ENCODE data around the gene ZNF48.
A peak's percentile ranks its signal among the peaks of the same experiment; 100 is the strongest.

The ZNF48 gene

GRCh38 chr16:30377812-30378235 is 17.4 kb upstream of the ZNF48 start:
- peak; percentile 80 to 86 (median 80) for DNase-seq
- H3K4me1 ChIP-seq (ENCODE audit: control insufficient read depth, insufficient read depth, low read length, poor library complexity, severe bottlenecking) = peaks cover 61% of the 10 kb centered on the region
- peak overlapping the region; percentile 70 for H3K4me3 ChIP-seq (ENCODE audit: insufficient read depth, low read depth, low read length, poor library complexity, severe bottlenecking)
- no peaks in the 10 kb centered on the region for H3K9me3 ChIP-seq (ENCODE audit: control insufficient read depth, low read length)
- peak overlapping the region; percentile 100 for H3K27ac ChIP-seq (ENCODE audit: insufficient read depth, low read length, poor library complexity, severe bottlenecking)
- H3K36me3 ChIP-seq (ENCODE audit: control insufficient read depth, insufficient read depth, low read length) = no peaks in the 10 kb centered on the region
- H3K27me3 ChIP-seq (replicated peaks; ENCODE audit: control insufficient read depth, insufficient read depth, low read length, poor library complexity, severe bottlenecking) = no peaks in the 10 kb centered on the region

GRCh38 chr16:30378236-30379157 is 16.7 kb upstream of the ZNF48 start:
- Histone ChIP-seq H3K9me3 (ENCODE audit: control insufficient read depth, low read length) (no peaks in the 10 kb centered on the region), H3K4me1 (ENCODE audit: control insufficient read depth, insufficient read depth, low read length, poor library complexity, severe bottlenecking) (peaks cover 65% of the 10 kb centered on the region), H3K27me3 (replicated peaks; ENCODE audit: control insufficient read depth, insufficient read depth, low read length, poor library complexity, severe bottlenecking) (no peaks in the 10 kb centered on the region)

GRCh38 chr16:30379158-30379783 is 15.9 kb upstream of the ZNF48 start:
- Histone ChIP-seq H3K4me1 (ENCODE audit: control insufficient read depth, insufficient read depth, low read length, poor library complexity, severe bottlenecking) (peaks cover 69% of the 10 kb centered on the region), H3K27ac (ENCODE audit: insufficient read depth, low read length, poor library complexity, severe bottlenecking) (peak overlapping the region; percentile 100)

More at GRCh38 chr16:30378236-30379157, 16.7 kb upstream of the ZNF48 start:
- peak overlapping the region; percentile 100 for H3K27ac ChIP-seq (ENCODE audit: insufficient read depth, low read length, poor library complexity, severe bottlenecking)
- no peaks in the 10 kb centered on the region for H3K36me3 ChIP-seq (ENCODE audit: control insufficient read depth, insufficient read depth, low read length)
- peak; percentile 99 for DNase-seq
- peak overlapping the region; percentile 70 for H3K4me3 ChIP-seq (ENCODE audit: insufficient read depth, low read depth, low read length, poor library complexity, severe bottlenecking)

GRCh38 chr16:30380072-30380802 is 15.0 kb upstream of the ZNF48 start:
- peaks cover 69% of the 10 kb centered on the region for H3K4me1 ChIP-seq (ENCODE audit: control insufficient read depth, insufficient read depth, low read length, poor library complexity, severe bottlenecking)

More at GRCh38 chr16:30379158-30379783, 15.9 kb upstream of the ZNF48 start:
- Histone ChIP-seq H3K4me3 (ENCODE audit: insufficient read depth, low read depth, low read length, poor library complexity, severe bottlenecking) (peak overlapping the region; percentile 70), H3K9me3 (ENCODE audit: control insufficient read depth, low read length) (no peaks in the 10 kb centered on the region), H3K36me3 (ENCODE audit: control insufficient read depth, insufficient read depth, low read length) (no peaks in the 10 kb centered on the region), H3K27me3 (replicated peaks; ENCODE audit: control insufficient read depth, insufficient read depth, low read length, poor library complexity, severe bottlenecking) (no peaks in the 10 kb centered on the region)
- DNase-seq = no peak

GRCh38 chr16:30380803-30381208 is 14.4 kb upstream of the ZNF48 start:
- peaks cover 69% of the 10 kb centered on the region for H3K4me1 ChIP-seq (ENCODE audit: control insufficient read depth, insufficient read depth, low read length, poor library complexity, severe bottlenecking)
- no peak for DNase-seq
- H3K4me3 ChIP-seq (ENCODE audit: insufficient read depth, low read depth, low read length, poor library complexity, severe bottlenecking) = peak overlapping the region; percentile 54
- H3K36me3 ChIP-seq (ENCODE audit: control insufficient read depth, insufficient read depth, low read length) = no peaks in the 10 kb centered on the region
- H3K27me3 ChIP-seq (replicated peaks; ENCODE audit: control insufficient read depth, insufficient read depth, low read length, poor library complexity, severe bottlenecking) = no peaks in the 10 kb centered on the region
- H3K9me3 ChIP-seq (ENCODE audit: control insufficient read depth, low read length) = no peaks in the 10 kb centered on the region
- peak overlapping the region; percentile 100 for H3K27ac ChIP-seq (ENCODE audit: insufficient read depth, low read length, poor library complexity, severe bottlenecking)

More at GRCh38 chr16:30380072-30380802, 15.0 kb upstream of the ZNF48 start:
- H3K4me3 ChIP-seq (ENCODE audit: insufficient read depth, low read depth, low read length, poor library complexity, severe bottlenecking) = no peak overlapping the region
- no peaks in the 10 kb centered on the region for H3K27me3 ChIP-seq (replicated peaks; ENCODE audit: control insufficient read depth, insufficient read depth, low read length, poor library complexity, severe bottlenecking)
- DNase-seq = no peak
- H3K36me3 ChIP-seq (ENCODE audit: control insufficient read depth, insufficient read depth, low read length) = no peaks in the 10 kb centered on the region
- H3K27ac ChIP-seq (ENCODE audit: insufficient read depth, low read length, poor library complexity, severe bottlenecking) = peak overlapping the region; percentile 100
- H3K9me3 ChIP-seq (ENCODE audit: control insufficient read depth, low read length) = no peaks in the 10 kb centered on the region

GRCh38 chr16:30381291-30382041 is 13.8 kb upstream of the ZNF48 start:
- Histone ChIP-seq H3K27me3 (replicated peaks; ENCODE audit: control insufficient read depth, insufficient read depth, low read length, poor library complexity, severe bottlenecking) (no peaks in the 10 kb centered on the region), H3K36me3 (ENCODE audit: control insufficient read depth, insufficient read depth, low read length) (no peaks in the 10 kb centered on the region), H3K9me3 (ENCODE audit: control insufficient read depth, low read length) (no peaks in the 10 kb centered on the region), H3K4me3 (ENCODE audit: insufficient read depth, low read depth, low read length, poor library complexity, severe bottlenecking) (peak overlapping the region; percentile 54), H3K27ac (ENCODE audit: insufficient read depth, low read length, poor library complexity, severe bottlenecking) (peak overlapping the region; percentile 100), H3K4me1 (ENCODE audit: control insufficient read depth, insufficient read depth, low read length, poor library complexity, severe bottlenecking) (peaks cover 67% of the 10 kb centered on the region)
- no peak for DNase-seq

GRCh38 chr16:30382111-30382881 is 12.9 kb upstream of the ZNF48 start, which contains the start of gene SEPTIN1:
TSS of gene SEPTIN1 (minus strand) at chr16:30382561. CDS start at chr16:30382542, 19 bp downstream.
- Histone ChIP-seq H3K36me3 (ENCODE audit: control insufficient read depth, insufficient read depth, low read length) (no peaks in the 10 kb centered on the region), H3K27me3 (replicated peaks; ENCODE audit: control insufficient read depth, insufficient read depth, low read length, poor library complexity, severe bottlenecking) (no peaks in the 10 kb centered on the region), H3K4me3 (ENCODE audit: insufficient read depth, low read depth, low read length, poor library complexity, severe bottlenecking) (peak within 1 kb of the TSS; percentile 54), H3K4me1 (ENCODE audit: control insufficient read depth, insufficient read depth, low read length, poor library complexity, severe bottlenecking) (peaks cover 58% of the 10 kb centered on the region), H3K9me3 (ENCODE audit: control insufficient read depth, low read length) (no peaks in the 10 kb centered on the region), H3K27ac (ENCODE audit: insufficient read depth, low read length, poor library complexity, severe bottlenecking) (peak within 1 kb of the TSS; percentile 100)
- DNase-seq = peak; percentile 61 to 69 (median 66)

- no peaks in the 10 kb centered on the region for H3K27me3 ChIP-seq (replicated peaks; ENCODE audit: control insufficient read depth, insufficient read depth, low read length, poor library complexity, severe bottlenecking)
- H3K4me1 ChIP-seq (ENCODE audit: control insufficient read depth, insufficient read depth, low read length, poor library complexity, severe bottlenecking) = peaks cover 50% of the 10 kb centered on the region
- no peaks in the 10 kb centered on the region for H3K36me3 ChIP-seq (ENCODE audit: control insufficient read depth, insufficient read depth, low read length)
- H3K27ac ChIP-seq (ENCODE audit: insufficient read depth, low read length, poor library complexity, severe bottlenecking) = peak overlapping the region; percentile 100
- H3K4me3 ChIP-seq (ENCODE audit: insufficient read depth, low read depth, low read length, poor library complexity, severe bottlenecking) = no peak overlapping the region
- no peaks in the 10 kb centered on the region for H3K9me3 ChIP-seq (ENCODE audit: control insufficient read depth, low read length)
- no peak for DNase-seq
These were observed 11.7 kb upstream of the ZNF48 start for GRCh38 chr16:30383521-30383920.
